ENCODE data around the gene BIRC3. TPM values are rescaled to one million over a fixed set of nuclear protein-coding genes. Genes with fewer than 3 reads are reported as not detected.
A peak's percentile ranks its signal among the peaks of the same experiment; 100 is the strongest.
"Not testable (repeated sequence)": the region's sequence is repeated elsewhere in the genome, so short reads cannot be mapped to it uniquely, and the experiment has no call there.

BIRC3 gene
- total RNA-seq, 1 experiment from 2014 or later: 12.6 TPM

GRCh38 chr11:102357116-102357515 lies 39.8 kb downstream of the BIRC3 start:
- DNase-seq (ENCODE audit: low read depth): no peak
- in situ Hi-C loops (cut with HindIII; ENCODE audit: low pct_unique_long_range_greater_than_20kb, low sequenced_read_pairs): no loop called here

GRCh38 chr11:102359372-102359771 lies 42.1 kb downstream of the BIRC3 start:
- in situ Hi-C loops (cut with HindIII; ENCODE audit: low pct_unique_long_range_greater_than_20kb, low sequenced_read_pairs): no loop called here
- DNase-seq (ENCODE audit: low read depth): no peak

- in situ Hi-C loops (cut with HindIII; ENCODE audit: low pct_unique_long_range_greater_than_20kb, low sequenced_read_pairs): no loop called here
- DNase-seq (ENCODE audit: low read depth): no peak
Measured at GRCh38 chr11:102360681-102361080, 43.4 kb downstream of the BIRC3 start.

- in situ Hi-C loops (cut with HindIII; ENCODE audit: low pct_unique_long_range_greater_than_20kb, low sequenced_read_pairs): no loop called here
- DNase-seq (ENCODE audit: low read depth): no peak
Measured at GRCh38 chr11:102361086-102362031, 44.1 kb downstream of the BIRC3 start.

- DNase-seq (ENCODE audit: low read depth): no peak
- in situ Hi-C loops (cut with HindIII; ENCODE audit: low pct_unique_long_range_greater_than_20kb, low sequenced_read_pairs): no loop called here
Measured at GRCh38 chr11:102364991-102365390, 47.7 kb downstream of the BIRC3 start.

GRCh38 chr11:102367364-102367763 lies 50.1 kb downstream of the BIRC3 start:
- DNase-seq (ENCODE audit: low read depth): peak; percentile 20
- in situ Hi-C loops (cut with HindIII; ENCODE audit: low pct_unique_long_range_greater_than_20kb, low sequenced_read_pairs): no loop called here

- in situ Hi-C loops (cut with HindIII; ENCODE audit: low pct_unique_long_range_greater_than_20kb, low sequenced_read_pairs): no loop called here
- no peak for DNase-seq (ENCODE audit: low read depth)
Measured at GRCh38 chr11:102368472-102368871, 51.2 kb downstream of the BIRC3 start.

- DNase-seq (ENCODE audit: low read depth); in situ Hi-C loops (cut with HindIII; ENCODE audit: low pct_unique_long_range_greater_than_20kb, low sequenced_read_pairs): not testable (repeated sequence)
Measured at GRCh38 chr11:102374633-102375424, 57.5 kb downstream of the BIRC3 start.

GRCh38 chr11:102375720-102376399 lies 58.6 kb downstream of the BIRC3 start:
- in situ Hi-C loops (cut with HindIII; ENCODE audit: low pct_unique_long_range_greater_than_20kb, low sequenced_read_pairs): no loop called here
- no peak for DNase-seq (ENCODE audit: low read depth)

GRCh38 chr11:102377891-102378290 lies 60.6 kb downstream of the BIRC3 start:
- in situ Hi-C loops (cut with HindIII; ENCODE audit: low pct_unique_long_range_greater_than_20kb, low sequenced_read_pairs): no loop called here
- no peak for DNase-seq (ENCODE audit: low read depth)

- DNase-seq (ENCODE audit: low read depth): no peak
- in situ Hi-C loops (cut with HindIII; ENCODE audit: low pct_unique_long_range_greater_than_20kb, low sequenced_read_pairs): no loop called here
Measured at GRCh38 chr11:102378818-102379217, 61.5 kb downstream of the BIRC3 start.

GRCh38 chr11:102382384-102382783 lies 65.1 kb downstream of the BIRC3 start:
- DNase-seq (ENCODE audit: low read depth): no peak
- in situ Hi-C loops (cut with HindIII; ENCODE audit: low pct_unique_long_range_greater_than_20kb, low sequenced_read_pairs): no loop called here

- in situ Hi-C loops (cut with HindIII; ENCODE audit: low pct_unique_long_range_greater_than_20kb, low sequenced_read_pairs): no loop called here
Measured at GRCh38 chr11:102383839-102384238, 66.6 kb downstream of the BIRC3 start.

GRCh38 chr11:102384419-102385079 lies 67.3 kb downstream of the BIRC3 start:
- in situ Hi-C loops (cut with HindIII; ENCODE audit: low pct_unique_long_range_greater_than_20kb, low sequenced_read_pairs): no loop called here
- no peak for DNase-seq (ENCODE audit: low read depth)

More at GRCh38 chr11:102383839-102384238, 66.6 kb downstream of the BIRC3 start:
- no peak for DNase-seq (ENCODE audit: low read depth)

- in situ Hi-C loops (cut with HindIII; ENCODE audit: low pct_unique_long_range_greater_than_20kb, low sequenced_read_pairs): no loop called here
- no peak for DNase-seq (ENCODE audit: low read depth)
Measured at GRCh38 chr11:102385085-102386007, 68.1 kb downstream of the BIRC3 start.

GRCh38 chr11:102386136-102386734 lies 69.0 kb downstream of the BIRC3 start:
- in situ Hi-C loops (cut with HindIII; ENCODE audit: low pct_unique_long_range_greater_than_20kb, low sequenced_read_pairs): no loop called here
- DNase-seq (ENCODE audit: low read depth): no peak
